Prostate gland (tissue), 2 donors: ENCODE measurements around the gene TNFAIP2.

Experiments used
- CTCF ChIP-seq, 4 experiments: fragments of 200-600 bp in 2 of 4; fragments of 450-650 bp in 2 of 4; sonication (generic) in 2 of 4; IDR thresholded peaks; 1 replicate in 3 of 4; 2 replicates in 1 of 4; pipeline ENCODE4 v1.5.1; 2016 to 2019; ENCODE audit warnings: antibody characterized with exemption in 4 of 4, mild to moderate bottlenecking in 2 of 4, moderate library complexity in 2 of 4
- POLR2AphosphoS5 ChIP-seq: sonication (generic); formaldehyde crosslinking; IDR thresholded peaks from one replicate; pipeline ENCODE4 v1.6.1; 2017; ENCODE audit warnings: antibody characterized with exemption

GRCh38 chr14:103134919-103135318, 11.7 kb downstream of the TNFAIP2 start:
- TF ChIP-seq POLR2AphosphoS5 (no peak), CTCF (IDR thresholded peaks at IDR 0.05) (no peak)
